Thoracic aorta (tissue), 2 donors: ENCODE measurements around the gene GLRX2. TPM values are rescaled to one million over a fixed set of nuclear protein-coding genes. Genes with fewer than 3 reads are reported as not detected.
"Not testable (repeated sequence)": the region's sequence is repeated elsewhere in the genome, so short reads cannot be mapped to it uniquely, and the experiment has no call there.

ENCODE experiments used
- ATAC-seq: fragments of 150-250 bp; one replicate; pipeline ENCODE4 v1.8.0; 2017; ENCODE audit warnings: low read depth; ENCODE audit not compliant: insufficient number of reproducible peaks, low FRiP score
- DNase-seq: peaks from one replicate; pipeline ENCODE4 v3.0.0-alpha.2; 2020; ENCODE audit warnings: low spot score
- H3K27ac ChIP-seq, 2 donors: fragments of 200-600 bp; sonication (generic); 1 replicate in 1 of 2; 2 replicates in 1 of 2; pipeline ENCODE4 v1.5.1; 2016; ENCODE audit warnings: mild to moderate bottlenecking in 2 of 2, moderate library complexity in 2 of 2
- H3K27me3 ChIP-seq: fragments of 200-600 bp; sonication (generic); replicated peaks from 2 replicates; pipeline ENCODE4 v1.6.0; 2016; ENCODE audit warnings: mild to moderate bottlenecking; ENCODE audit not compliant: insufficient read depth
- H3K36me3 ChIP-seq: fragments of 200-600 bp; sonication (generic); one replicate; pipeline ENCODE4 v1.5.1; 2016
- H3K4me1 ChIP-seq, 2 donors: fragments of 200-600 bp; sonication (generic); 1 replicate in 1 of 2; 2 replicates in 1 of 2; pipeline versions ENCODE4 v1.5.1 to v1.6.0; 2016; ENCODE audit warnings: low read depth in 2 of 2, mild to moderate bottlenecking in 1 of 2; ENCODE audit not compliant: control insufficient read depth in 1 of 2
- H3K4me3 ChIP-seq: fragments of 200-600 bp; sonication (generic); 2 replicates; pipeline ENCODE4 v1.5.1; 2016; ENCODE audit warnings: mild to moderate bottlenecking
- H3K9me3 ChIP-seq: fragments of 200-600 bp; sonication (generic); 2 replicates; pipeline ENCODE4 v1.5.1; 2016
- CTCF ChIP-seq: fragments of 200-600 bp; sonication (generic); IDR thresholded peaks from one replicate; pipeline ENCODE4 v1.5.1; 2019; ENCODE audit warnings: antibody characterized with exemption
- total RNA-seq, 2 donors: library from RNA; depleted of rRNA; stranded (reverse); fragments of >200 nt; gene quantifications; one replicate each; pipeline versions ENCODE4 v1.1.0 to v1.2.3, GENCODE V29; 2016

GLRX2 gene
- total RNA-seq, 2 donors from 2014 or later, result 4.7 to 8.3 TPM

GRCh38 chr1:193121616-193122593, 16.7 kb upstream of the GLRX2 start, which contains the start of gene CDC73:
Gene CDC73 (plus strand): TSS chr1:193122031. CDS start chr1:193122201, 170 bp downstream.
- H3K9me3 ChIP-seq, result no peaks in the 10 kb centered on the region
- TF ChIP-seq CTCF, result peak; percentile 94
- ATAC-seq, result peak; percentile 96
- peak; percentile 95 for DNase-seq
- H3K4me3 ChIP-seq, result peak within 1 kb of the TSS; percentile 86
- H3K36me3 ChIP-seq, result peaks cover 2% of the 10 kb centered on the region
- H3K27ac ChIP-seq, result peak within 1 kb of the TSS; percentile 86 to 93
- peaks cover 26 to 38% of the 10 kb centered on the region in 2 donors for H3K4me1 ChIP-seq
- no peaks in the 10 kb centered on the region for H3K27me3 ChIP-seq

GRCh38 chr1:193120604-193121166, 15.5 kb upstream of the GLRX2 start:
- H3K27me3 ChIP-seq, result no peaks in the 10 kb centered on the region
- ATAC-seq, result no peak
- TF ChIP-seq CTCF, result no peak
- H3K27ac ChIP-seq, result no peak overlapping the region
- H3K9me3 ChIP-seq, result no peaks in the 10 kb centered on the region
- H3K36me3 ChIP-seq, result no peaks in the 10 kb centered on the region
- peak overlapping the region; percentile 86 for H3K4me3 ChIP-seq
- peaks cover 26 to 31% of the 10 kb centered on the region in 2 donors for H3K4me1 ChIP-seq
- DNase-seq, result no peak

GRCh38 chr1:193118803-193119730, 13.9 kb upstream of the GLRX2 start:
- Histone ChIP-seq H3K27ac (no peak overlapping the region), H3K27me3 (no peaks in the 10 kb centered on the region), H3K4me3 (no peak overlapping the region), H3K4me1 (peaks cover 12 to 16% of the 10 kb centered on the region in 2 donors), H3K9me3 (no peaks in the 10 kb centered on the region), H3K36me3 (no peaks in the 10 kb centered on the region)
- DNase-seq, result no peak
- no peak for TF ChIP-seq CTCF
- ATAC-seq, result no peak

- no peak for DNase-seq
- TF ChIP-seq CTCF, result no peak
- Histone ChIP-seq H3K4me1 (peaks cover 4 to 7% of the 10 kb centered on the region in 2 donors), H3K36me3 (no peaks in the 10 kb centered on the region), H3K27ac (no peak overlapping the region), H3K4me3 (no peak overlapping the region), H3K9me3 (no peaks in the 10 kb centered on the region), H3K27me3 (no peaks in the 10 kb centered on the region)
- no peak for ATAC-seq
Measured at GRCh38 chr1:193118194-193118593, 13.0 kb upstream of the GLRX2 start.

- not testable (repeated sequence) for H3K36me3 ChIP-seq, H3K4me3 ChIP-seq, H3K27me3 ChIP-seq, H3K27ac ChIP-seq, H3K9me3 ChIP-seq, H3K4me1 ChIP-seq, DNase-seq, ATAC-seq
Measured at GRCh38 chr1:193117167-193117566, 12.0 kb upstream of the GLRX2 start.
